GM21515 (cell line): ENCODE data around the gene DCAKD.

Experiments used
- ATAC-seq: cut with Tn5 transposase; IDR thresholded peaks from one replicate; pipeline ENCODE4 v1.9.1; 2021; ENCODE audit not compliant: unreplicated experiment

DCAKD gene

DNA sequence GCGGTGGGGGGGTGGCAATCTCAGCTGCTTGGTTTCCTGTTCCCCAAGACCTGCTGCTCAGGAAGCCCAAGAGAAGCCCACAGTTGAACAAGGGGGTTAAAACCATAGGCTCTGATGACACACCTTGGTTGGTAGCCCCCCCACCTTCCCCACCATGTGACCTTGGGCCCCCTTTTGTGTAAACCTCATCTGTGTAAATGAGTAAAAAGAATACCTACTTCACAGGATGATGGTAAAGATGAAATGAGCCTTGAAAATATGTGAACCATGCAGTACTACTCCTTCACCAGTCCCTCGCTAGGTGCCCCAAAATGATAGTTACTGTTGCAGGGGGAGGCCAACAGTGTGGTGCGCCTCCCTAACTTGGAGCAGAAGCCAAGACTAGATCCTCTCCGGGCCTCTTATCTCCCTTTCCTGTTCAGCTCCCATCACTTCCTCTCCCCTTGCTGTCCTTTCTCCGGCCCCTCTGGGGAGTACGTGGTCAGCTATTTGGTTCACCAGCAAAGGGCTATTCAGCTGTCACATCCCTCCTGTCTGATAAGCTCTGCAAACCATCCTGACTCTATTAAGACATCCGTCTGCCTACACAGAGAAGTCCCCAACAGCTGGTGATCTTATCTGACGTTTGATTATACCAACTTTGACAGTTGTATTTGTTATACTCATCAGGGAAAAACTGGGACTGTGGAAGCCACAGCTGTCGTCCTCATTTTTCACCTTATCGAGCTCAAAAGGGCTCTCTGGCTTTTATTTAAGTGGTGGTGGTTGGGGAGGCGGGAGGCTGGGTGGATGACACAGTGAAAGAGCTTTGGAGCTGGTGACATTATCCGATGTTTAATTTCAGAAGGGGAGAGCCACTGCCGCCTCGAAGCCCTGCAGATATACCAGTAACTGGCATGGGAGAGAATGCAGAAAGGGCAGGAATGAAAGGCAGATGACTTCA, 19.9 kb downstream of the DCAKD start:
- no peak for ATAC-seq

DNA sequence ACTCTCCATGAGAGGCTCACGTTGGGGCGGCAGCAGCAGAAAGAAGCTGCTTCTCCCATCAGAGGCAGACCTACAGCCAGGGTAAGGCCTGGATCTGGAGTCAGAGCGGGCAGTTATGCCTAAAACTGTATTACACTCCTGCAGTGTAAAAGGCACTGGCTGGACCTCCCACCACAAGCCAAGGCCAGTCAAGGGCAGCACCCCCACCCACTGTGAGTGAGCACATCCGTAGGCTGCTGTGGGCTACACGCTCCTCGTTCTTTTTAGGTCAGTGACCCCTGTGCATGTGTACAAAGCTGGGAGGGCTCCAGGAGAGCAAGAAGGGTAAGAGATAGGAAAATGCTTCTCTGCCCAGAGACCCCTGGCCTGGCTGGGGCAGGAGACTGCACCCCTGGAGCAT, 20.7 kb downstream of the DCAKD start:
- ATAC-seq, result no peak

GRCh38 chr17:45029758-45030423, 21.5 kb downstream of the DCAKD start:
- ATAC-seq, result no peak

DNA sequence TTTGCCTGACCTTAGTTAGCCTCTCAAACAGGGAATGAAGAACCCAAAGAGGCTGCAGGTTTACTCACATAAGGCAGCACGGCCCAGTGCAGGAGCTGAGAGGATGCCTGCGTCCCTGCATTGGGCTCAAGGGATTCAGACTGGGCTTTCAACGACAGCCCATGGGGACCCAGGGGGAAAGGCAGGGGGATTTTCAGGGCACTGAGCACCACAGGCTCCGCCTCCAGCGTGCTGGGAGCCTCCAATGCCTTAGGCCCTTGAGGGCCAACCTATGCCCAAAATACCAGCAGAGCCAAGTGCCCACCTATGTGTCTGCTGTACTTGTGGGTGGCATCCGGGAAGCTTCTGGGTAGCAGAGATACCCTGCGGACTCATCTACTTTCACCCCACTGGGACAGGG, 22.3 kb downstream of the DCAKD start:
- no peak for ATAC-seq

- no peak for ATAC-seq
These were observed 28.6 kb downstream of the DCAKD start for GRCh38 chr17:45022655-45023339.

DNA sequence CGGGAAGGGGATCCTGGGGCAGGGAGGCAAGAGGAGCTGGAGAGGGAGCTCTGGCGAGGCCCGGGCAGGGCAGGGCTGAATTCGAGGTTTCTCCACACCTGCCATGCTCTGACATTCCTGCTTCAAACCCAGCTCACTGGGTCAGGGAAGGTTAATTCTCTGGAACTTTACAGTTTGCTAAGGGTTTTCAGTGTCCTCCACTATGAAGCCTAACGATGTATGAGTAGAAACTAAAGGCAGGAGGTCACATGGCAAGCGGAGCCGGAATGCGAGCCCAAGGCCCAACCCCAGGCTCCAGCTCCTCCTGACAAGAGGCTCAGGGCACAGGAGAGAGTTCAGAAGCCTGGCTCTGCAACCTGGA, 29.2 kb downstream of the DCAKD start:
- no peak for ATAC-seq

DNA sequence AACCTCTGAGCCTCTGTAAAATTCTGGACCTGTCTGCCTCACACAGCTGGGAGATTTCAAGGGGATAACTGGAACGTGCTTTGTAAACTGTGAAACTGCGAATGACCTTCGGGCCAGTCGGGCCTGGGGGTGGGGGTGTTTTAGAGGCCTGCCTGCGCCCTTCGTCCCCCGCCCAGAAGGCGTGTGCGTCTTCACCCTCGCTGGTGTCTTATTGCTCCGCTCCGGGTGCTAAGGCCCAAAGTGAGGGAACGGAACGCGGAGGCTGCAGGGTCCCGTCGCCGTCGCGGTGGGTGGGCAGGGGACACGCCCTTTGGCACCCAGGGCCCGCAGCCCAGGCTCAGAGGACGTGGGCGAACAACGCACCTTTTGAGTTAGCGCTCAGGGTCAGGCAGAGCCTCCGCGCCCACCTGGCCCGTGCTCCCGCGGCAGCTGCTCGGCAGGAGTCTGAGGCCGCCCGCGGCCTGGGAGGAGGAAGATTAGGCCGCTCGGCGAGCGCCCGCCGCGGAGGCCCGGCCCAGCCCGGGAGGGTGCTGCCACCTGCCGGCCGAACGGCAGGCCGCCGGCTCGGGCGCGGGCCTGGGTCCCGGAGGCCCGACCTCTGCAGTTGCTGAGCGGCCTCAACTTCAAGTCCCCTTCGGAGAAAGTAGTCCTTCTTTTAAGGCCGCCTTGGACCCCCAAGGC, 29.7 kb downstream of the DCAKD start:
- ATAC-seq, result no peak

DNA sequence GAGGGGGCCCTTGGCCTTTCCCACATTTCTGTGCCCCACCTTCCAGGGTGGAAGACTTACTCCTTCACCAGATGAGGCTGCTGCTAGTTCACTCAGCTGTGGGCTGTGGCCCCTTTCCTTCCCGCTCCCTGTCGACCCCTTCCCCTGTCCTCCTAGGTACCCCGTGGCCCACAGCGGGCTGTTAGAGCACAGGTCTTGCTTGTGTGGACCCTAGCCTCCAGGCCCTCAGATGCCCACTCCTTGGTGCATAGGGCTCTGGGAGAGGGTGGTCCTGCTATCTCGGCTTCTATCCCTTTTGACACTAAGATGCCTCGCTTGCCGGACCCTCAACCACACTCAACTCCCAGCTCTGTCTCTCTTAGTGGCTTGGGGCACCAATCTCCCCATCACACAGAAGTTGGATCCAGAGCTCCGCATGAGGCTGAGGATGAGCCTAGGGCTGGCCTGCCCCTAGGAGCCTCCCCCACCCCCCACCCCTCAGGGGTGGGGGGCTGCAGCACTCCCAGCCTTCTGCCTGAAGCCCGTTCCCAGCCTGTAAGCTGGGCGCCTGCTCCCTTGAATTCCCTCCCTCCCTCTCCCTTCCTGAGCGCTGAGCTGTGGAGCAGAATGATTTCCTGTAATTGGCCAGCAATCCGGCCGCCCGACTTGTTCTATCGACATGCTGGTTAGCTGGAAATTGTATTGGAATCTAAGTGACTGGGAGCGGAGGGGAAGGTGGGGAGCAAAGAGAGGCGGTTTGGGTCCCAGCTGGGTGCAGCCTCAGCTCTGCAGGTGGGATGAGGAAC, 30.9 kb downstream of the DCAKD start:
- no peak for ATAC-seq

GRCh38 chr17:45018848-45019711, 32.4 kb downstream of the DCAKD start:
- ATAC-seq, result no peak

DNA sequence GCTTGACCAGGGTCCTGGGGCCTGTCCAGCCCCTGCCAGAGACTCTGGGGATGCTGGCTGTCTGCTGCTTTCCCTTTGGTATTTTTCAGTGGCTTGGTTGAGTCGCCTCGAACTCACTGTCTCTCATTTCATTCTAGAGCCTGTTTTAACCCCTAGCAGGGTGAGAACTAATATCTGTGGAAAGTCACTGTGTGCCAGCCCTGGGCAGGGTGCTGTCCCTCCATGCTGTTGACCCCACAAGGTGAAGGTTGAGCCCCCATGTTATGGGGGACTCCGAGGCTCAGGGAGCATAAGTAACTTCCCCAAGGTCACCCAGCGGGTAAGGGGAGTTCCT, 33.0 kb downstream of the DCAKD start:
- no peak for ATAC-seq

GRCh38 chr17:45016823-45017222, 34.6 kb downstream of the DCAKD start:
- no peak for ATAC-seq

DNA sequence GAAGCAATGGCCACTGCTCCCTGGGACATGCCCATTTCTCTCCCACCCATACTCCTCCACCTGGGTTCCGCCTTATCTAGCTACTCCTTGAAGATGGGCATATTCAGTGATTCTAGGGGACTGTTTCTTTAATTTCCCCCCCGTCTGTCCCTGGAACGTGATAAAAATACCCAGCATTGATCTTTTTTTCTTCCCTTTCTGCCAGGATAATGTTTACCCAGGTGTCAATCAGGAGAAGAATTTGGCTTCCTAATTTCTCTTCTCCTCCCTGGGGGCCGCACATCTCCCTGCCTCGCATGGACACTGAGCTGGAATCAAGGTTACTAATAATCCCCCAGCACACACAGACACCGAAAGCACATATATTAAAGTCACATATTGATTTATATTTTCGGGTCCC, 35.2 kb downstream of the DCAKD start:
- no peak for ATAC-seq

DNA sequence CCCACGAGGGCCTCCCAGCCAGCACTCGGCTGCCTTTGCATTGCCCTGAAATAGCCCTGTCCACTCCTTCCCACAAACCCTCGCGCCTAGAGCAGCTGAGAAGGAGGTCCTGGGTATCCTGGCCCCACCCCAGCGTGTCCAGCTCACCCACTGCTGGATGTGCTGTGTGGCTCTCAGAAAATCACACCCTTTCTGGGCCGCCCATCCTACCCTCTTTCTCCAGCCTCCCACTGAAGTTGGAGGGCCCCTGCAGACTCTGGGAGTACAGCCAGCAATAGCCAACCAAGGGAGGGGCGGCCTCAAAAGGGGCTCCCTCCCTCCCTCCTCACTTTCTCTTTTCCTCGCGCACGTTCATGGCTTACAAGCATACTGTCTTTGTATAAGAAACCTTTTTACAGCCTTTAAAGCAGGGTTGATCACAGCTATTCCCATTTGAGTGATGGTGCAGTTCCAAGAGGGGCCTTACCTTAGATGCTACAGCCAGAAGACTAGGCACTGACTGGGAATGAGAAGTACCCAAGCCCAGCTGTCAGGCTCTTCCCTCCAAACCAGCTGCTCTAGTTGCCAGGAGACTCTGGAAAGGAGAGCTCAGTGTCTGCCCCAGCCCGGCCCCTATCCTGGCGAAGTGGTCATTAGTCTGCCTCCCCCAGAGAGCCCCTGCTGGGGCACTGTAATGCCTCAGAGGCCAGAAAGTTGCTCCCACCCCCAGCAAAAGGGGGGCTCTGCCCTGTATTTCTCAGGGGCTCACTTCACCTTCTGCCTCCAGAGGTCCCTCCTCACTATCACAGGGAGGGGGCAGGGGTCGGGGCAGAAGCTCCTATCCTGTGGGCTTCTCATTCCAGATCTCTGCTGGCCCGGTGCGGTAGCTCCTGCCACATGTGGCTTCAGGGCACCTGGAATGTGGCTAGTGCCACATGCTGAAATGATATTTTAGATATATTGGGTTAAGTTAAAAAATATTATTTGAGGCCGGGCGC, 38.1 kb downstream of the DCAKD start:
- ATAC-seq, result no peak

GRCh38 chr17:45011767-45012166, 39.7 kb downstream of the DCAKD start:
- no peak for ATAC-seq

DNA sequence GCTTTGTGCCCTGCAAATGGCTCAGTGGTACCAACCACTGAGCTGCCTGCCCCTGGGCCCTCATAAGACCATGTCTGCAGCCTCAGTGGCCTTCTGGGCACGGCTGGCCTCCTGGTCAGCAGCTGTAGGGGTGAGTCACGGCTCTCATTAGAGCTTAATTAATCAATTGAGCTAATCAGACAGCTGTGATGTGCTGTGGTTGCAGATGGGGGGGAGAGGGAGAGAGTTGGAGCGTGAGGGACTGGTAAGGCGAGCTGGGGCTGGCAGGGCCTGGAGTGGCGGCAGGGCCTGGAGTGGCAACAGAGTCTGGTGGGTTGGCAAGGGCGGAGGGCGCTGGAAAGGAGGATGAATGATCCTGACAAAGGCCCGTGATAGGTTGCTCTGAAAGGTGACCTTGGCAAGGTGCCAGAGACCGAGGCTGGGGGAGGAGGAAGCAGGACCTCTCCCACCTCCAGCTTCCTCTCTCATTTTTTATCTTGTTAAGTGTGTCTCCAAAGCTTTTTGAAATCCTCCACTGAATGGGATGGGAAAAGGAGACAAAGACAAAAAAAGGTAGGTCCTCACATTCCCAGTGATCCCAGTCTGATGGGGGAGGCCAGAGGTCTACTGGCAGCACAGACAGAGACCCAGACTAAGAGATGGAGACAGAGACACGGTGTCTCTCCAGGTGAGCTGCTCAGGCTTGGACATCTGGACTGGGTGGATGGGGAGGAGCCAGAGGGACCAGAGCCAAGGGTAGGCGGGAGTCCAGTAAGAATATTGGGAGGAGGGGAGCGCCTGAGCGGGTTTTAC, 41.6 kb downstream of the DCAKD start:
- no peak for ATAC-seq

DNA sequence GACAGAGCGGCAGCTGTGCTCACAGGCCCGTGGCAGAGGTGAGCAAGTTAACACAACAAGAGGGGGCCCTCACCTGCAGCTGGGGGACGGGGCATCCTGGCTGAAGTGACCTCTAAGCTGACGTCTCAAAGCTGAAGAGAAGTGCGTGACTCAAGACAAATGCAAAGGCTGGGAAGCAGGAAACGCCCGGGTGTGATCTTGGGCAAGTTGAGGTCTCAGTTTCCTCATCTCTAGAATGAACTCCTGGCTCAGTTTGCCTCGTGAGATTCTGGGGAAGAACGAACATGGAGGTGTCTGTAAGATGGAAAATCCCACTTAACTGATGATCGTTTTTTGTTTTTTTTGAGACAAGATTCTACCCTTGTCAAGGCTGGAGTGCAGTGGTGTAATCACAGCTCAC, 43.2 kb downstream of the DCAKD start:
- no peak for ATAC-seq

DNA sequence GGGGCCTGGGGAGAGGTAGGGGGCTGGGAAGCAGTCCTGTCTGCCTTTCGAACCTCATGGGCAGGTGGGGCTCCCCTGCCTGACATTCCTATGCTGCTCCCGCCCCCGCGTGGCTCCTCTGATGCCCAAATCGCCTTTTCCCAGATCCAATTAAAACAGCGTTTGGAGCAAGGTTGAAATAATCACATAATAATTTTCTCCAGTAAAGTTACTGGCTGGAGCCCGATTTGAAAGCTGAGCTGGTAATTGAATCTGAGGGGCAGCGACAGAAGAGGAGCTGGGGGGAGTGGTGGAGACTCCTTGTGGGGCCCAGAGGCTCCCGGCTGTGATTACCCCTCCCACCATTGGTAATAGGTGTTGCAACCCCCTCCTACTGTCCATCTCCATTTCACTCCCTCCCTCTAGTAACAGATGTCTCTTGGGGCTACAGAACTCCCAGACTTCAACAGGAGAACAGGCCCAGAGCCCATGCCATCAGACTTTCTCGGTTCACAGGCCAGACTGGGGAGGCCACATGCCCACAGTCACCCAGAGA, 44.4 kb downstream of the DCAKD start:
- no peak for ATAC-seq

DNA sequence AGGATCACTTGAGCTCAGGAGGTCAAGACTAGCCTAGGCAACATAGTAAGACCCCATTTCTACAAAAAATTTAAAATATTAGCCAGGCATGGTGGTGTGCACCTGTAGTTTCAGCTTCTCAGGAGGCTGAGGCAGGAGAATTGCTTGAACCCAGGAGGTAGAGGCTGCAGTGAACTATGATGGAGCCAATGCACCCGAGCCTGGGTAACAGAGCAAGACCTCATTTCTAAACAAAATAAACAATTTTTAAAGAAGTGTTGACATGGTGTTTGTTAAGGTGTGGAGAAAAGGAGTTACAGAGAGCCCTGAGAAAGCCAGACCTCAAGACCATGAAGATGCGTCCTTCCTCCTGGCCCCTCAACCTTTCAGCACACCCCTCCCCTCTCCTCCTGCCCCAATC, 45.7 kb downstream of the DCAKD start:
- no peak for ATAC-seq
